ENCODE measurements around the gene EPO.

DNA sequence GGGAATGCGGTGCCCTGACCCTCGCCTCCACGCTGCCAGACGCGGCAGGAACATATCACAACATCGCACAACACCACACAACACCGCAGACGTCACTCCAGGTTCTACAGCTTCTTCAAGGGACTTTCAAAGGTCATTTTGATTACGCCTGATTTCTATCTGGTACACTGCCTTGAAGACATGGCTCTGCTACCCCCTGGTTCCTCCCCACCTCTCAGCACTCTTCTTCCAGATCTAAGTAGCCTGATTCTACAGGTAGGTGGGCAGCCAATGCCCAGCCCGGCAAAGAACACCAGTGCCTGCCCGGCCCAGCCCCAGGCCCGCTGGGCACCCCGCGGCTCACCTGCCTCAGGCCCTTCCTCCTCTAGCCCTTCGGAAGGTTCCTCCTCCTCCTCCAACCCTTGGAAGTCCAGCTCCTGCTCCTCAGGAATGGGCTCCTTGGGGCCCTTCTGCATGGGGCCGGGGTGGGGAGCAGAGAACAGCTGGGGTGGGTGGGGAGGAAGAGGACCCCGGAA, 34.6 kb upstream of the EPO start:
- TF ChIP-seq, protein P1, sequence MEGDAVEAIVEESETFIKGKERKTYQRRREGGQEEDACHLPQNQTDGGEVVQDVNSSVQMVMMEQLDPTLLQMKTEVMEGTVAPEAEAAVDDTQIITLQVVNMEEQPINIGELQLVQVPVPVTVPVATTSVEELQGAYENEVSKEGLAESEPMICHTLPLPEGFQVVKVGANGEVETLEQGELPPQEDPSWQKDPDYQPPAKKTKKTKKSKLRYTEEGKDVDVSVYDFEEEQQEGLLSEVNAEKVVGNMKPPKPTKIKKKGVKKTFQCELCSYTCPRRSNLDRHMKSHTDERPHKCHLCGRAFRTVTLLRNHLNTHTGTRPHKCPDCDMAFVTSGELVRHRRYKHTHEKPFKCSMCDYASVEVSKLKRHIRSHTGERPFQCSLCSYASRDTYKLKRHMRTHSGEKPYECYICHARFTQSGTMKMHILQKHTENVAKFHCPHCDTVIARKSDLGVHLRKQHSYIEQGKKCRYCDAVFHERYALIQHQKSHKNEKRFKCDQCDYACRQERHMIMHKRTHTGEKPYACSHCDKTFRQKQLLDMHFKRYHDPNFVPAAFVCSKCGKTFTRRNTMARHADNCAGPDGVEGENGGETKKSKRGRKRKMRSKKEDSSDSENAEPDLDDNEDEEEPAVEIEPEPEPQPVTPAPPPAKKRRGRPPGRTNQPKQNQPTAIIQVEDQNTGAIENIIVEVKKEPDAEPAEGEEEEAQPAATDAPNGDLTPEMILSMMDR (conservative IDR thresholded peaks at IDR 0.05; ENCODE audit: low read length), result no peak
- no peak for TF ChIP-seq EZH2phosphoT487 (IDR thresholded peaks at IDR 0.05; ENCODE audit: borderline replicate concordance)

Data from Loucy (cell line).